Neural progenitor cell (in vitro differentiated cells): ENCODE results near the gene MACROD2. TPM values are rescaled to one million over a fixed set of nuclear protein-coding genes. Genes with fewer than 3 reads are reported as not detected.

Experiments used
- DNase-seq: peaks from one replicate; pipeline ENCODE4 v3.0.0-alpha.2; 2016; ENCODE audit warnings: low spot score
- H2AFZ ChIP-seq: fragments of 200-600 bp; sonication (generic); replicated peaks from 2 replicates; pipeline ENCODE4 v1.6.1; 2016; ENCODE audit warnings: antibody characterized with exemption
- H3F3A ChIP-seq: fragments of 200-600 bp; sonication (generic); 2 replicates; pipeline ENCODE4 v1.6.1; 2016; ENCODE audit warnings: antibody characterized with exemption, low read depth
- H3K27ac ChIP-seq: fragments of 200-600 bp; sonication (generic); 2 replicates; pipeline ENCODE4 v1.5.1; 2016; ENCODE audit warnings: mild to moderate bottlenecking
- H3K27me3 ChIP-seq: fragments of 200-600 bp; sonication (generic); 2 replicates; pipeline ENCODE4 v1.6.1; 2016; ENCODE audit warnings: mild to moderate bottlenecking, moderate library complexity
- H3K36me3 ChIP-seq: fragments of 200-600 bp; sonication (generic); 2 replicates; pipeline ENCODE4 v1.5.1; 2016
- H3K4me1 ChIP-seq: fragments of 200-600 bp; sonication (generic); 2 replicates; pipeline ENCODE4 v1.6.1; 2016; ENCODE audit warnings: mixed run types
- H3K4me2 ChIP-seq: fragments of 200-600 bp; sonication (generic); 2 replicates; pipeline ENCODE4 v1.6.1; 2016
- H3K4me3 ChIP-seq: fragments of 200-600 bp; sonication (generic); 2 replicates; pipeline ENCODE4 v1.5.1; 2016
- H3K79me2 ChIP-seq: fragments of 200-600 bp; sonication (generic); 2 replicates; pipeline ENCODE4 v1.6.1; 2016; ENCODE audit warnings: low read depth
- H3K9ac ChIP-seq: fragments of 200-600 bp; sonication (generic); 2 replicates; pipeline ENCODE4 v1.6.1; 2016
- H3K9me3 ChIP-seq: fragments of 200-600 bp; sonication (generic); 2 replicates; pipeline ENCODE4 v1.5.1; 2016; ENCODE audit warnings: low read depth
- H4K20me1 ChIP-seq: fragments of 200-600 bp; sonication (generic); 2 replicates; pipeline ENCODE4 v1.6.1; 2016; ENCODE audit warnings: low read depth
- H3K27ac Mint-ChIP-seq: 3 replicates; pipeline ENCODE4 v1.8.0; 2021; ENCODE audit warnings: mixed read lengths
- H3K27me3 Mint-ChIP-seq: 2 replicates; pipeline ENCODE4 v1.8.0; 2022; ENCODE audit warnings: low read depth, mild to moderate bottlenecking, inconsistent platforms, moderate library complexity, mixed read lengths; ENCODE audit not compliant: insufficient read depth
- H3K36me3 Mint-ChIP-seq: 3 replicates; pipeline ENCODE4 v1.8.0; 2021; ENCODE audit warnings: mixed read lengths
- H3K4me1 Mint-ChIP-seq: 3 replicates; pipeline ENCODE4 v1.8.0; 2021; ENCODE audit warnings: mixed read lengths
- H3K4me3 Mint-ChIP-seq: 3 replicates; pipeline ENCODE4 v1.8.0; 2021; ENCODE audit warnings: mild to moderate bottlenecking, moderate library complexity, mixed read lengths
- H3K9me3 Mint-ChIP-seq: 3 replicates; pipeline ENCODE4 v1.8.0; 2020; ENCODE audit warnings: mixed read lengths
- EZH2 ChIP-seq: fragments of 200-600 bp; sonication (generic); IDR thresholded peaks from 2 replicates; pipeline ENCODE4 v1.6.1; 2017; ENCODE audit warnings: antibody characterized with exemption, mild to moderate bottlenecking, moderate library complexity
- EZH2phosphoT487 ChIP-seq: fragments of 200-600 bp; sonication (generic); IDR thresholded peaks from 2 replicates; pipeline ENCODE4 v1.6.1; 2017; ENCODE audit warnings: antibody characterized with exemption
- total RNA-seq: library from RNA; depleted of rRNA; stranded (reverse); fragments of >200 nt; gene quantifications from 2 replicates; pipeline ENCODE4 v1.2.3, GENCODE V29; 2015; ENCODE audit warnings: low replicate concordance
- TF ChIP-seq, protein P1 (sequence below): fragments of 200-600 bp; sonication (generic); IDR thresholded peaks from 2 replicates; pipeline ENCODE4 v1.5.1; 2017; ENCODE audit warnings: antibody characterized with exemption, mild to moderate bottlenecking

The MACROD2 gene
- total RNA-seq, 1 donor from 2014 or later, result 11.9 TPM

DNA sequence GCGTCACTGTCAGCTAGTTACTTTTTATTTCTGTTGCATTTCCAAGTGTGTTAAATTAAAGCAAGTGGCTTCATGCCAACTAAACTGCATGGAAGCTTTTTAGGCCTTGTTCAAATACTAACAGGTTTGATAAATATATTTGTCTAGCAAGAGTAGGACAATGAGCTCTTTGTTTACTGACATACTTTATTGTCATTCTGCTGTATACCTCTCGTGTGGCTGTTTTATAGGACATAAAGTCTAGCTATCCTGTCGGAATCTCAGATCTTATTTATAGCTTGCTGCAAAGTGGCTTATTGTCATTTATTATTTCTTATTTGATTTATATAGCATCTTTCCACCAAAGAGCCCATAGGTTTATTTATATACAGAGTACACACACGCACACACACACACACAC, 1866.9 kb downstream of the MACROD2 start:
- H3K36me3 ChIP-seq, result no peaks in the 10 kb centered on the region
- no peak overlapping the region for H3K4me3 Mint-ChIP-seq
- no peaks in the 10 kb centered on the region for H3K4me1 ChIP-seq
- H3K9me3 Mint-ChIP-seq, result peaks cover 5% of the 10 kb centered on the region
- no peaks in the 10 kb centered on the region for H3K9me3 ChIP-seq
- no peak overlapping the region for H3K4me3 ChIP-seq
- no peaks in the 10 kb centered on the region for H3K36me3 Mint-ChIP-seq
- H3K79me2 ChIP-seq, result no peaks in the 10 kb centered on the region
- no peak overlapping the region for H3K27ac Mint-ChIP-seq
- H2AFZ ChIP-seq, result no peak overlapping the region
- TF ChIP-seq, protein P1, sequence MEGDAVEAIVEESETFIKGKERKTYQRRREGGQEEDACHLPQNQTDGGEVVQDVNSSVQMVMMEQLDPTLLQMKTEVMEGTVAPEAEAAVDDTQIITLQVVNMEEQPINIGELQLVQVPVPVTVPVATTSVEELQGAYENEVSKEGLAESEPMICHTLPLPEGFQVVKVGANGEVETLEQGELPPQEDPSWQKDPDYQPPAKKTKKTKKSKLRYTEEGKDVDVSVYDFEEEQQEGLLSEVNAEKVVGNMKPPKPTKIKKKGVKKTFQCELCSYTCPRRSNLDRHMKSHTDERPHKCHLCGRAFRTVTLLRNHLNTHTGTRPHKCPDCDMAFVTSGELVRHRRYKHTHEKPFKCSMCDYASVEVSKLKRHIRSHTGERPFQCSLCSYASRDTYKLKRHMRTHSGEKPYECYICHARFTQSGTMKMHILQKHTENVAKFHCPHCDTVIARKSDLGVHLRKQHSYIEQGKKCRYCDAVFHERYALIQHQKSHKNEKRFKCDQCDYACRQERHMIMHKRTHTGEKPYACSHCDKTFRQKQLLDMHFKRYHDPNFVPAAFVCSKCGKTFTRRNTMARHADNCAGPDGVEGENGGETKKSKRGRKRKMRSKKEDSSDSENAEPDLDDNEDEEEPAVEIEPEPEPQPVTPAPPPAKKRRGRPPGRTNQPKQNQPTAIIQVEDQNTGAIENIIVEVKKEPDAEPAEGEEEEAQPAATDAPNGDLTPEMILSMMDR, result no peak
- TF ChIP-seq EZH2, result no peak
- TF ChIP-seq EZH2phosphoT487, result no peak
- no peaks in the 10 kb centered on the region for H3F3A ChIP-seq
- no peak overlapping the region for H3K9ac ChIP-seq
- no peaks in the 10 kb centered on the region for H4K20me1 ChIP-seq
- H3K4me2 ChIP-seq, result no peak overlapping the region
- H3K27ac ChIP-seq, result no peak overlapping the region
- no peak for DNase-seq
- H3K27me3 ChIP-seq, result no peaks in the 10 kb centered on the region
- H3K27me3 Mint-ChIP-seq, result peaks cover 5% of the 10 kb centered on the region
- H3K4me1 Mint-ChIP-seq, result no peaks in the 10 kb centered on the region

DNA sequence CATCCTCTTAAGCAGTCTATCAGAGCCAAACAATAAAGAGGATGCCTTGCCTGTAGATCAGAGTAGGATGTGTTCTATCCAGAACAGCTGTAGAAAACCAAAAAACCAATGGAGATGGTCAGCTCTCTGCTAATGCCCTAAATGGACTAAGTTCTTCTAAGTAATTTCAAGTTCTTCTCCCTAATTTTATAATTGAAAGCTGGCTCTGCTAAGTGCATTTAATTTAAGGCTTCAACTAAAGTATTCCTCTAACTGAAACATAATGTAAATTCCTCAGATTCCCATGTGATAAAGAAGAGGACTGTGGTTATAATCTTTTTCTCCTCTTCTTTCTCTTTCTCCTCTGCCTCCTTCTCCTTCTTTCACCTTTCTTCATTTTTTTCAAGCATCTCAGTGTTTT, 1868.4 kb downstream of the MACROD2 start:
- no peaks in the 10 kb centered on the region for H3K4me1 Mint-ChIP-seq
- H3K4me3 Mint-ChIP-seq, result no peak overlapping the region
- H3K27me3 Mint-ChIP-seq, result peaks cover 5% of the 10 kb centered on the region
- DNase-seq, result no peak
- H3K9ac ChIP-seq, result no peak overlapping the region
- H2AFZ ChIP-seq, result peak overlapping the region; percentile 1
- H3K9me3 Mint-ChIP-seq, result peaks cover 11% of the 10 kb centered on the region
- no peak overlapping the region for H3K4me3 ChIP-seq
- H3K79me2 ChIP-seq, result no peaks in the 10 kb centered on the region
- no peaks in the 10 kb centered on the region for H3K36me3 ChIP-seq
- no peaks in the 10 kb centered on the region for H4K20me1 ChIP-seq
- TF ChIP-seq EZH2phosphoT487 (no peak), EZH2 (no peak)
- TF ChIP-seq, protein P1, result no peak
- no peaks in the 10 kb centered on the region for H3K4me1 ChIP-seq
- no peaks in the 10 kb centered on the region for H3K36me3 Mint-ChIP-seq
- H3K4me2 ChIP-seq, result no peak overlapping the region
- no peaks in the 10 kb centered on the region for H3F3A ChIP-seq
- H3K27ac ChIP-seq, result no peak overlapping the region
- no peaks in the 10 kb centered on the region for H3K27me3 ChIP-seq
- H3K9me3 ChIP-seq, result no peaks in the 10 kb centered on the region
- H3K27ac Mint-ChIP-seq, result no peak overlapping the region

DNA sequence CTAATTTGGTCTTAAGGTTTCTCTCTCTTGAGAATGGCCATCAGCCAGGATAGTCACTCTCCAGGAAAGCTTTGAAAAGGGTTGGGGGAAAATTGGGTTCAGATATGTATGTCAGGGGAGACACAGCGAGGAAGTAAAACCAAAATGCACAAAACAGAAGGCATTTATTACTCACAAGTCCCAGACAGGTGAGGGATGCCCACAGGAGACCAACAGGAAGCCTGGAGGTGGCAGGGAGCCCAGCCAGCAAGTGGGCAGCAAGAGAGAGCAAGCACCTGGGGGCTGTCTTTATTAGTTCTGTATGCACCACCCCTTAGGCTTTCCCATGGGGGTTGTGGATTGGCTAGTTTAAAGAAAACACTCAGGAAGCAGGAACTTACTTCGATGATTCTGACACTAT, 1870.2 kb downstream of the MACROD2 start:
- no peak for TF ChIP-seq EZH2
- TF ChIP-seq, protein P1, result no peak
- TF ChIP-seq EZH2phosphoT487, result no peak
- H3K27ac Mint-ChIP-seq, result no peak overlapping the region
- Histone ChIP-seq H3K4me1 (no peaks in the 10 kb centered on the region), H3K9ac (no peak overlapping the region), H3K79me2 (no peaks in the 10 kb centered on the region), H4K20me1 (no peaks in the 10 kb centered on the region), H2AFZ (no peak overlapping the region), H3K9me3 (no peaks in the 10 kb centered on the region), H3K36me3 (no peaks in the 10 kb centered on the region), H3K4me3 (no peak overlapping the region), H3K27ac (no peak overlapping the region), H3F3A (no peaks in the 10 kb centered on the region), H3K4me2 (no peak overlapping the region), H3K27me3 (no peaks in the 10 kb centered on the region)
- H3K9me3 Mint-ChIP-seq, result peaks cover 14% of the 10 kb centered on the region
- H3K36me3 Mint-ChIP-seq, result no peaks in the 10 kb centered on the region
- H3K4me3 Mint-ChIP-seq, result no peak overlapping the region
- no peaks in the 10 kb centered on the region for H3K27me3 Mint-ChIP-seq
- H3K4me1 Mint-ChIP-seq, result no peaks in the 10 kb centered on the region
- DNase-seq, result no peak
